Breast epithelium (tissue), 3 donors: ENCODE measurements around the gene SERTAD1.

Experiments
- CTCF ChIP-seq, 3 donors: fragments of 450-650 bp; IDR thresholded peaks; one replicate each; pipeline ENCODE4 v1.5.1; 2016 to 2017; ENCODE audit warnings: antibody characterized with exemption in 3 of 3, mild to moderate bottlenecking in 3 of 3, moderate library complexity in 3 of 3
- POLR2AphosphoS5 ChIP-seq, 3 donors: sonication (generic); formaldehyde crosslinking; IDR thresholded peaks; one replicate each; pipeline ENCODE4 v1.6.1; 2017; ENCODE audit warnings: antibody characterized with exemption in 3 of 3

- TF ChIP-seq POLR2AphosphoS5 (IDR thresholded peaks at IDR 0.05) (no peak), CTCF (IDR thresholded peaks at IDR 0.05) (no peak)
Measured at GRCh38 chr19:40398417-40399131, 27.2 kb downstream of the SERTAD1 start.
